ENCODE data around the gene SHC4.
A peak's percentile ranks its signal among the peaks of the same experiment; 100 is the strongest.

The SHC4 gene

GRCh38 chr15:48825075-48825474 is 138.6 kb downstream of the SHC4 start:
- Histone ChIP-seq H3K9me3 (ENCODE audit: control insufficient read depth, insufficient read depth, low read length) (no peaks in the 10 kb centered on the region), H3K4me3 (ENCODE audit: low read depth, low read length) (no peak overlapping the region), H3K9ac (ENCODE audit: low read depth, low read length) (no peak overlapping the region), H3K27me3 (ENCODE audit: control insufficient read depth, insufficient read depth, low read length) (no peaks in the 10 kb centered on the region), H3K4me1 (ENCODE audit: control insufficient read depth, insufficient read depth, low read length) (no peaks in the 10 kb centered on the region), H3K36me3 (ENCODE audit: control insufficient read depth, insufficient read depth, low read length) (no peaks in the 10 kb centered on the region)

- no peaks in the 10 kb centered on the region for H3K9me3 ChIP-seq (ENCODE audit: control insufficient read depth, insufficient read depth, low read length)
- H3K36me3 ChIP-seq (ENCODE audit: control insufficient read depth, insufficient read depth, low read length) = no peaks in the 10 kb centered on the region
- no peak overlapping the region for H3K4me3 ChIP-seq (ENCODE audit: low read depth, low read length)
- no peaks in the 10 kb centered on the region for H3K27me3 ChIP-seq (ENCODE audit: control insufficient read depth, insufficient read depth, low read length)
- no peak overlapping the region for H3K9ac ChIP-seq (ENCODE audit: low read depth, low read length)
- no peaks in the 10 kb centered on the region for H3K4me1 ChIP-seq (ENCODE audit: control insufficient read depth, insufficient read depth, low read length)
These were observed 140.0 kb downstream of the SHC4 start for GRCh38 chr15:48823706-48824105.

- H3K27me3 ChIP-seq (ENCODE audit: control insufficient read depth, insufficient read depth, low read length) = no peaks in the 10 kb centered on the region
- H3K36me3 ChIP-seq (ENCODE audit: control insufficient read depth, insufficient read depth, low read length) = no peaks in the 10 kb centered on the region
- no peaks in the 10 kb centered on the region for H3K9me3 ChIP-seq (ENCODE audit: control insufficient read depth, insufficient read depth, low read length)
- no peaks in the 10 kb centered on the region for H3K4me1 ChIP-seq (ENCODE audit: control insufficient read depth, insufficient read depth, low read length)
- H3K4me3 ChIP-seq (ENCODE audit: low read depth, low read length) = no peak overlapping the region
- no peak overlapping the region for H3K9ac ChIP-seq (ENCODE audit: low read depth, low read length)
These were observed 140.5 kb downstream of the SHC4 start for GRCh38 chr15:48823237-48823636.

- no peak overlapping the region for H3K4me3 ChIP-seq (ENCODE audit: low read depth, low read length)
- peaks cover 3% of the 10 kb centered on the region for H3K27me3 ChIP-seq (ENCODE audit: control insufficient read depth, insufficient read depth, low read length)
- no peaks in the 10 kb centered on the region for H3K36me3 ChIP-seq (ENCODE audit: control insufficient read depth, insufficient read depth, low read length)
- no peak overlapping the region for H3K9ac ChIP-seq (ENCODE audit: low read depth, low read length)
- H3K4me1 ChIP-seq (ENCODE audit: control insufficient read depth, insufficient read depth, low read length) = no peaks in the 10 kb centered on the region
- no peaks in the 10 kb centered on the region for H3K9me3 ChIP-seq (ENCODE audit: control insufficient read depth, insufficient read depth, low read length)
These were observed 149.4 kb downstream of the SHC4 start for GRCh38 chr15:48814286-48814685.

- peak overlapping the region; percentile 76 for H3K4me3 ChIP-seq (ENCODE audit: low read depth, low read length)
- H3K9me3 ChIP-seq (ENCODE audit: control insufficient read depth, insufficient read depth, low read length) = no peaks in the 10 kb centered on the region
- peaks cover 3% of the 10 kb centered on the region for H3K27me3 ChIP-seq (ENCODE audit: control insufficient read depth, insufficient read depth, low read length)
- H3K9ac ChIP-seq (ENCODE audit: low read depth, low read length) = no peak overlapping the region
- H3K36me3 ChIP-seq (ENCODE audit: control insufficient read depth, insufficient read depth, low read length) = no peaks in the 10 kb centered on the region
- H3K4me1 ChIP-seq (ENCODE audit: control insufficient read depth, insufficient read depth, low read length) = no peaks in the 10 kb centered on the region
These were observed 152.3 kb downstream of the SHC4 start for GRCh38 chr15:48811325-48811958.

- Histone ChIP-seq H3K9me3 (ENCODE audit: control insufficient read depth, insufficient read depth, low read length) (no peaks in the 10 kb centered on the region), H3K4me1 (ENCODE audit: control insufficient read depth, insufficient read depth, low read length) (no peaks in the 10 kb centered on the region), H3K27me3 (ENCODE audit: control insufficient read depth, insufficient read depth, low read length) (peaks cover 3% of the 10 kb centered on the region), H3K9ac (ENCODE audit: low read depth, low read length) (peak within 1 kb of the TSS; percentile 87), H3K36me3 (ENCODE audit: control insufficient read depth, insufficient read depth, low read length) (no peaks in the 10 kb centered on the region), H3K4me3 (ENCODE audit: low read depth, low read length) (peak within 1 kb of the TSS; percentile 93)
These were observed 153.1 kb downstream of the SHC4 start, which contains the start of gene CEP152 for GRCh38 chr15:48810414-48811324. TSS of gene CEP152 (minus strand) at chr15:48811069. CDS start at chr15:48805649, 5,420 bp downstream.

- H3K9me3 ChIP-seq (ENCODE audit: control insufficient read depth, insufficient read depth, low read length) = no peaks in the 10 kb centered on the region
- H3K4me3 ChIP-seq (ENCODE audit: low read depth, low read length) = no peak overlapping the region
- H3K9ac ChIP-seq (ENCODE audit: low read depth, low read length) = no peak overlapping the region
- no peaks in the 10 kb centered on the region for H3K27me3 ChIP-seq (ENCODE audit: control insufficient read depth, insufficient read depth, low read length)
- no peaks in the 10 kb centered on the region for H3K36me3 ChIP-seq (ENCODE audit: control insufficient read depth, insufficient read depth, low read length)
- H3K4me1 ChIP-seq (ENCODE audit: control insufficient read depth, insufficient read depth, low read length) = no peaks in the 10 kb centered on the region
These were observed 157.6 kb downstream of the SHC4 start for GRCh38 chr15:48806151-48806550.

- Histone ChIP-seq H3K9me3 (ENCODE audit: control insufficient read depth, insufficient read depth, low read length) (no peaks in the 10 kb centered on the region), H3K9ac (ENCODE audit: low read depth, low read length) (no peak overlapping the region), H3K36me3 (ENCODE audit: control insufficient read depth, insufficient read depth, low read length) (no peaks in the 10 kb centered on the region), H3K27me3 (ENCODE audit: control insufficient read depth, insufficient read depth, low read length) (no peaks in the 10 kb centered on the region), H3K4me3 (ENCODE audit: low read depth, low read length) (no peak overlapping the region), H3K4me1 (ENCODE audit: control insufficient read depth, insufficient read depth, low read length) (no peaks in the 10 kb centered on the region)
These were observed 158.1 kb downstream of the SHC4 start for GRCh38 chr15:48805591-48805990.

GRCh38 chr15:48803877-48804276 is 159.8 kb downstream of the SHC4 start:
- H3K27me3 ChIP-seq (ENCODE audit: control insufficient read depth, insufficient read depth, low read length) = no peaks in the 10 kb centered on the region
- H3K36me3 ChIP-seq (ENCODE audit: control insufficient read depth, insufficient read depth, low read length) = no peaks in the 10 kb centered on the region
- H3K9ac ChIP-seq (ENCODE audit: low read depth, low read length) = no peak overlapping the region
- H3K4me3 ChIP-seq (ENCODE audit: low read depth, low read length) = no peak overlapping the region
- no peaks in the 10 kb centered on the region for H3K9me3 ChIP-seq (ENCODE audit: control insufficient read depth, insufficient read depth, low read length)
- H3K4me1 ChIP-seq (ENCODE audit: control insufficient read depth, insufficient read depth, low read length) = no peaks in the 10 kb centered on the region

GRCh38 chr15:48802867-48803266 is 160.9 kb downstream of the SHC4 start:
- Histone ChIP-seq H3K9ac (ENCODE audit: low read depth, low read length) (no peak overlapping the region), H3K4me3 (ENCODE audit: low read depth, low read length) (no peak overlapping the region), H3K4me1 (ENCODE audit: control insufficient read depth, insufficient read depth, low read length) (no peaks in the 10 kb centered on the region), H3K27me3 (ENCODE audit: control insufficient read depth, insufficient read depth, low read length) (no peaks in the 10 kb centered on the region), H3K9me3 (ENCODE audit: control insufficient read depth, insufficient read depth, low read length) (no peaks in the 10 kb centered on the region), H3K36me3 (ENCODE audit: control insufficient read depth, insufficient read depth, low read length) (no peaks in the 10 kb centered on the region)

- no peak overlapping the region for H3K9ac ChIP-seq (ENCODE audit: low read depth, low read length)
- no peaks in the 10 kb centered on the region for H3K27me3 ChIP-seq (ENCODE audit: control insufficient read depth, insufficient read depth, low read length)
- no peaks in the 10 kb centered on the region for H3K4me1 ChIP-seq (ENCODE audit: control insufficient read depth, insufficient read depth, low read length)
- H3K36me3 ChIP-seq (ENCODE audit: control insufficient read depth, insufficient read depth, low read length) = no peaks in the 10 kb centered on the region
- no peaks in the 10 kb centered on the region for H3K9me3 ChIP-seq (ENCODE audit: control insufficient read depth, insufficient read depth, low read length)
- no peak overlapping the region for H3K4me3 ChIP-seq (ENCODE audit: low read depth, low read length)
These were observed 161.5 kb downstream of the SHC4 start for GRCh38 chr15:48802257-48802656.
